Measurements from ENCODE around the gene ADGRV1. TPM values are rescaled to one million over a fixed set of nuclear protein-coding genes. Genes with fewer than 3 reads are reported as not detected.
"Not testable (repeated sequence)": the region's sequence is repeated elsewhere in the genome, so short reads cannot be mapped to it uniquely, and the experiment has no call there.

Gene ADGRV1
- polyA plus RNA-seq, 1 donor, result 1.1 TPM

- no peak for DNase-seq
Measured at GRCh38 chr5:91007780-91008402, 449.3 kb downstream of the ADGRV1 start.

GRCh38 chr5:91010090-91010489 is 451.5 kb downstream of the ADGRV1 start:
- no peak for DNase-seq

- DNase-seq, result no peak
Measured at GRCh38 chr5:91011029-91011428, 452.4 kb downstream of the ADGRV1 start.

- DNase-seq, result not testable (repeated sequence)
Measured at GRCh38 chr5:91012867-91013266, 454.3 kb downstream of the ADGRV1 start.

GRCh38 chr5:91016322-91016721 is 457.7 kb downstream of the ADGRV1 start:
- no peak for DNase-seq

GRCh38 chr5:91016954-91017700 is 458.5 kb downstream of the ADGRV1 start:
- DNase-seq, result no peak

GRCh38 chr5:91018200-91018599 is 459.6 kb downstream of the ADGRV1 start:
- DNase-seq, result no peak

- no peak for DNase-seq
Measured at GRCh38 chr5:91018712-91019371, 460.2 kb downstream of the ADGRV1 start.

GRCh38 chr5:91020065-91020800 is 461.6 kb downstream of the ADGRV1 start:
- no peak for DNase-seq

- no peak for DNase-seq
Measured at GRCh38 chr5:91022518-91022917, 463.9 kb downstream of the ADGRV1 start.

- DNase-seq, result peak; percentile 21
Measured at GRCh38 chr5:91024206-91024605, 465.6 kb downstream of the ADGRV1 start.

GRCh38 chr5:91024727-91025126 is 466.1 kb downstream of the ADGRV1 start:
- DNase-seq, result peak; percentile 67

GRCh38 chr5:91025449-91025848 is 466.9 kb downstream of the ADGRV1 start:
- no peak for DNase-seq

GRCh38 chr5:91025956-91026355 is 467.4 kb downstream of the ADGRV1 start:
- DNase-seq, result no peak

- DNase-seq, result no peak
Measured at GRCh38 chr5:91026466-91026865, 467.9 kb downstream of the ADGRV1 start.

- no peak for DNase-seq
Measured at GRCh38 chr5:91027405-91028139, 469.0 kb downstream of the ADGRV1 start.

- DNase-seq, result no peak
Measured at GRCh38 chr5:91028499-91028956, 469.9 kb downstream of the ADGRV1 start.

- no peak for DNase-seq
Measured at GRCh38 chr5:91030521-91031401, 472.2 kb downstream of the ADGRV1 start.

GRCh38 chr5:91031402-91031752 is 472.8 kb downstream of the ADGRV1 start:
- no peak for DNase-seq

GRCh38 chr5:91032125-91032524 is 473.5 kb downstream of the ADGRV1 start:
- DNase-seq, result no peak

GRCh38 chr5:91033370-91033769 is 474.8 kb downstream of the ADGRV1 start:
- no peak for DNase-seq
